ENCODE measurements around the gene NPHP4. TPM values are rescaled to one million over a fixed set of nuclear protein-coding genes. Genes with fewer than 3 reads are reported as not detected.

Gene NPHP4
- total and polyA plus RNA-seq, 4 donors: 1.7 to 5.6 (median 3.5) TPM

- WGBS: 78% methylated on average over 14 of the region's 14 CpGs
- Histone ChIP-seq H3K9me3 (ENCODE audit: control insufficient read depth in 4 of 4, low read length in 3 of 4) (no peaks in the 10 kb centered on the region), H3K4me3 (ENCODE audit: low read depth in 1 of 3, low read length in 3 of 3) (no peak overlapping the region), H3K36me3 (ENCODE audit: control insufficient read depth in 4 of 4, insufficient read depth in 3 of 4, low read depth in 1 of 4, low read length in 3 of 4) (no peaks in the 10 kb centered on the region), H3K27ac (ENCODE audit: low read depth in 1 of 2, low read length in 2 of 2) (no peak overlapping the region), H3K27me3 (ENCODE audit: control insufficient read depth in 4 of 4, insufficient read depth in 4 of 4, low read length in 3 of 4) (no peaks in the 10 kb centered on the region), H3K9ac (ENCODE audit: low read depth in 1 of 2, low read length in 2 of 2) (no peak overlapping the region), H3K4me1 (ENCODE audit: control insufficient read depth in 4 of 4, insufficient read depth in 4 of 4, low read length in 3 of 4) (no peaks in the 10 kb centered on the region)
- no peak for DNase-seq (ENCODE audit: low spot score)
- TF ChIP-seq HNF4A (conservative IDR thresholded peaks at IDR 0.05) (no peak), TAF1 (conservative IDR thresholded peaks at IDR 0.05) (no peak), JUND (IDR thresholded peaks at IDR 0.05) (no peak), FOXA2 (IDR thresholded peaks at IDR 0.05) (no peak), ATF3 (IDR thresholded peaks at IDR 0.05) (no peak), FOXA1 (IDR thresholded peaks at IDR 0.05) (no peak), NR2F2 (IDR thresholded peaks at IDR 0.05) (no peak), RXRA (IDR thresholded peaks at IDR 0.05) (no peak), RAD21 (IDR thresholded peaks at IDR 0.05) (no peak), HNF4G (IDR thresholded peaks at IDR 0.05) (no peak), SP1 (IDR thresholded peaks at IDR 0.05) (no peak), GABPA (IDR thresholded peaks at IDR 0.05 in 1 of 2, conservative IDR thresholded peaks at IDR 0.05 in 1 of 2) (no peak), YY1 (IDR thresholded peaks at IDR 0.05) (no peak), EGR1 (IDR thresholded peaks at IDR 0.05; ENCODE audit: low read depth in 2 of 2) (no peak)
- TF ChIP-seq, protein P1, sequence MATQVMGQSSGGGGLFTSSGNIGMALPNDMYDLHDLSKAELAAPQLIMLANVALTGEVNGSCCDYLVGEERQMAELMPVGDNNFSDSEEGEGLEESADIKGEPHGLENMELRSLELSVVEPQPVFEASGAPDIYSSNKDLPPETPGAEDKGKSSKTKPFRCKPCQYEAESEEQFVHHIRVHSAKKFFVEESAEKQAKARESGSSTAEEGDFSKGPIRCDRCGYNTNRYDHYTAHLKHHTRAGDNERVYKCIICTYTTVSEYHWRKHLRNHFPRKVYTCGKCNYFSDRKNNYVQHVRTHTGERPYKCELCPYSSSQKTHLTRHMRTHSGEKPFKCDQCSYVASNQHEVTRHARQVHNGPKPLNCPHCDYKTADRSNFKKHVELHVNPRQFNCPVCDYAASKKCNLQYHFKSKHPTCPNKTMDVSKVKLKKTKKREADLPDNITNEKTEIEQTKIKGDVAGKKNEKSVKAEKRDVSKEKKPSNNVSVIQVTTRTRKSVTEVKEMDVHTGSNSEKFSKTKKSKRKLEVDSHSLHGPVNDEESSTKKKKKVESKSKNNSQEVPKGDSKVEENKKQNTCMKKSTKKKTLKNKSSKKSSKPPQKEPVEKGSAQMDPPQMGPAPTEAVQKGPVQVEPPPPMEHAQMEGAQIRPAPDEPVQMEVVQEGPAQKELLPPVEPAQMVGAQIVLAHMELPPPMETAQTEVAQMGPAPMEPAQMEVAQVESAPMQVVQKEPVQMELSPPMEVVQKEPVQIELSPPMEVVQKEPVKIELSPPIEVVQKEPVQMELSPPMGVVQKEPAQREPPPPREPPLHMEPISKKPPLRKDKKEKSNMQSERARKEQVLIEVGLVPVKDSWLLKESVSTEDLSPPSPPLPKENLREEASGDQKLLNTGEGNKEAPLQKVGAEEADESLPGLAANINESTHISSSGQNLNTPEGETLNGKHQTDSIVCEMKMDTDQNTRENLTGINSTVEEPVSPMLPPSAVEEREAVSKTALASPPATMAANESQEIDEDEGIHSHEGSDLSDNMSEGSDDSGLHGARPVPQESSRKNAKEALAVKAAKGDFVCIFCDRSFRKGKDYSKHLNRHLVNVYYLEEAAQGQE (IDR thresholded peaks at IDR 0.05): no peak
- TF ChIP-seq, protein P2, sequence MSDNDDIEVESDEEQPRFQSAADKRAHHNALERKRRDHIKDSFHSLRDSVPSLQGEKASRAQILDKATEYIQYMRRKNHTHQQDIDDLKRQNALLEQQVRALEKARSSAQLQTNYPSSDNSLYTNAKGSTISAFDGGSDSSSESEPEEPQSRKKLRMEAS (IDR thresholded peaks at IDR 0.05): no peak
- TF ChIP-seq, protein P3, sequence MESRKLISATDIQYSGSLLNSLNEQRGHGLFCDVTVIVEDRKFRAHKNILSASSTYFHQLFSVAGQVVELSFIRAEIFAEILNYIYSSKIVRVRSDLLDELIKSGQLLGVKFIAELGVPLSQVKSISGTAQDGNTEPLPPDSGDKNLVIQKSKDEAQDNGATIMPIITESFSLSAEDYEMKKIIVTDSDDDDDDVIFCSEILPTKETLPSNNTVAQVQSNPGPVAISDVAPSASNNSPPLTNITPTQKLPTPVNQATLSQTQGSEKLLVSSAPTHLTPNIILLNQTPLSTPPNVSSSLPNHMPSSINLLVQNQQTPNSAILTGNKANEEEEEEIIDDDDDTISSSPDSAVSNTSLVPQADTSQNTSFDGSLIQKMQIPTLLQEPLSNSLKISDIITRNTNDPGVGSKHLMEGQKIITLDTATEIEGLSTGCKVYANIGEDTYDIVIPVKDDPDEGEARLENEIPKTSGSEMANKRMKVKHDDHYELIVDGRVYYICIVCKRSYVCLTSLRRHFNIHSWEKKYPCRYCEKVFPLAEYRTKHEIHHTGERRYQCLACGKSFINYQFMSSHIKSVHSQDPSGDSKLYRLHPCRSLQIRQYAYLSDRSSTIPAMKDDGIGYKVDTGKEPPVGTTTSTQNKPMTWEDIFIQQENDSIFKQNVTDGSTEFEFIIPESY (IDR thresholded peaks at IDR 0.05): no peak
- TF ChIP-seq, protein P4, sequence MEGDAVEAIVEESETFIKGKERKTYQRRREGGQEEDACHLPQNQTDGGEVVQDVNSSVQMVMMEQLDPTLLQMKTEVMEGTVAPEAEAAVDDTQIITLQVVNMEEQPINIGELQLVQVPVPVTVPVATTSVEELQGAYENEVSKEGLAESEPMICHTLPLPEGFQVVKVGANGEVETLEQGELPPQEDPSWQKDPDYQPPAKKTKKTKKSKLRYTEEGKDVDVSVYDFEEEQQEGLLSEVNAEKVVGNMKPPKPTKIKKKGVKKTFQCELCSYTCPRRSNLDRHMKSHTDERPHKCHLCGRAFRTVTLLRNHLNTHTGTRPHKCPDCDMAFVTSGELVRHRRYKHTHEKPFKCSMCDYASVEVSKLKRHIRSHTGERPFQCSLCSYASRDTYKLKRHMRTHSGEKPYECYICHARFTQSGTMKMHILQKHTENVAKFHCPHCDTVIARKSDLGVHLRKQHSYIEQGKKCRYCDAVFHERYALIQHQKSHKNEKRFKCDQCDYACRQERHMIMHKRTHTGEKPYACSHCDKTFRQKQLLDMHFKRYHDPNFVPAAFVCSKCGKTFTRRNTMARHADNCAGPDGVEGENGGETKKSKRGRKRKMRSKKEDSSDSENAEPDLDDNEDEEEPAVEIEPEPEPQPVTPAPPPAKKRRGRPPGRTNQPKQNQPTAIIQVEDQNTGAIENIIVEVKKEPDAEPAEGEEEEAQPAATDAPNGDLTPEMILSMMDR (IDR thresholded peaks at IDR 0.05; ENCODE audit: low read depth, low read length, missing input control): no peak
Measured at GRCh38 chr1:5844442-5844841, 147.8 kb downstream of the NPHP4 start.

Data from liver (tissue), 9 donors.